Measurements from ENCODE around the gene PKP1. TPM values are rescaled to one million over a fixed set of nuclear protein-coding genes. Genes with fewer than 3 reads are reported as not detected.

PKP1 gene
- total and polyA plus RNA-seq, 4 donors = 0.08 to 0.39 (median 0.21) TPM

DNA sequence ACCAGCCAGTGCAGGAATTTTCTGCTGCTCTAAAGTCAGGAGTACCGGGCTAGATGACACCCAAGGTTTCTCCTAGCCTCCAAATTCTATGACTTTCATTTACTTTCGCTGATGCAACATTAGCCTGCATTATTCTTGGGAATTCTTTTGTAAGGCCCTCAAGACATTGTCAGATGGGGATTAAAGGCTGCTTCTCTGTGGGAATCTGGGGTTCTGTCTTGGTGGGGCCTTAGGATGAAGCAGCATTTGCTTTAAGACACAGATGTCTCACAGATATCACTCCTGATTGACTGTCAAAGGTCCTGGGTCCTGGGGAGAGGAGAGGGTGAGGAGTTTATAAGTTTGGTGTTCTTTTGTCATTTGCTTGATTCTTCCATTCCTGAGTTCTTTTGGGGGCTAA is 11.6 kb downstream of the PKP1 start:
- Histone ChIP-seq H3K36me3 (ENCODE audit: control insufficient read depth in 1 of 2, insufficient read depth in 2 of 2, low read length in 1 of 2) (no peaks in the 10 kb centered on the region), H3K4me1 (ENCODE audit: control insufficient read depth in 1 of 2, insufficient read depth in 2 of 2, low read length in 2 of 2) (no peaks in the 10 kb centered on the region), H3K4me3 (ENCODE audit: low read length in 2 of 2) (no peak overlapping the region), H3K9me3 (ENCODE audit: control insufficient read depth, low read length) (no peaks in the 10 kb centered on the region), H3K27ac (ENCODE audit: low read depth in 1 of 2, low read length in 2 of 2) (no peak overlapping the region), H3K27me3 (ENCODE audit: control insufficient read depth in 1 of 2, insufficient read depth in 2 of 2, low read length in 1 of 2) (no peaks in the 10 kb centered on the region)
- DNase-seq (no peak), ATAC-seq (ENCODE audit: low FRiP score) (no peak)
- whole genome bisulfite sequencing, 2 donors = 85 to 88% methylated on average over 2 of the region's 2 CpGs
- intact Hi-C loops (cut with DNase I) = no loop called here

DNA sequence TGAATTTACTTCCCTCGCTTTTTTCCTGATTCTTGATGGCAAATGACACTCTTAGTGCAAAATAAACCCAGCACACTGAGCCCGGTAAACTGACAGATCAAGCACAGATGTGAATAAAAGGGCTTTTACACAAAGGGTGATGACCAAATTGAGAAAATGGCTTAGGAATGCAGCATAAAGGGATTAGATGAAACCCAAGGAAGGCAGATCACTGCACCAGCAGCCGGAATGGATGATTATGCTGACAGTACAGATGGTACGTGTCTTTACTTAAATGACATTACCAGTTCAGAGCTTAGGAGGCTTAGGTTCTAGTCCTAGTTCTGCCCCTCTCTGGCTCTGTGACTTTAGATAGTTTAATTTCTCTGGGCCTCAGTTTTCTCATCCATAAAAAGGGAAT is 12.0 kb downstream of the PKP1 start:
- WGBS, 2 donors = 83 to 92% methylated on average over 4 of the region's 4 CpGs
- intact Hi-C loops (cut with DNase I) = no loop called here
- Histone ChIP-seq H3K27me3 (ENCODE audit: control insufficient read depth in 1 of 2, insufficient read depth in 2 of 2, low read length in 1 of 2) (no peaks in the 10 kb centered on the region), H3K27ac (ENCODE audit: low read depth in 1 of 2, low read length in 2 of 2) (no peak overlapping the region), H3K4me3 (ENCODE audit: low read length in 2 of 2) (no peak overlapping the region), H3K36me3 (ENCODE audit: control insufficient read depth in 1 of 2, insufficient read depth in 2 of 2, low read length in 1 of 2) (no peaks in the 10 kb centered on the region), H3K9me3 (ENCODE audit: control insufficient read depth, low read length) (no peaks in the 10 kb centered on the region), H3K4me1 (ENCODE audit: control insufficient read depth in 1 of 2, insufficient read depth in 2 of 2, low read length in 2 of 2) (no peaks in the 10 kb centered on the region)
- DNase-seq (no peak), ATAC-seq (ENCODE audit: low FRiP score) (no peak)

DNA sequence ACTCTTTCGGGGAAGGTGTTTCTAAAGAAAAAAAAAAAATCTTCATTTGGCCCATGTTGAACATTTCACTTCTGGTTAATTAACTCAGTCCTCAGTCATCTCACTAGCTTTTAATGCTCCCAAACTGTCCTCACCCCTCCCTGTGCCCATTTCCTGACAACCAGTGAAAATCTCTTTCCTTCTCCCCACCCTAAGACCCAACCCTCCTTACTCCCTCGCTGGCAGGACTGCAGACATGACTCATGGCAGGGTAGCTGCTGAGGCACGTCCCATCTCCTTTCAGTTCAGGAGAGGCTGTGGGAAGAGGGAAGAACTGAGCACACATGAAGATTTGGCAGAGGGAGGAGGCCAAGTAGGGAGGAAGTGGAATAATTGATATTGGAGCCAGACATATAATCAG is 12.6 kb downstream of the PKP1 start:
- Histone ChIP-seq H3K9me3 (ENCODE audit: control insufficient read depth, low read length) (no peaks in the 10 kb centered on the region), H3K27ac (ENCODE audit: low read depth in 1 of 2, low read length in 2 of 2) (no peak overlapping the region), H3K4me3 (ENCODE audit: low read length in 2 of 2) (no peak overlapping the region), H3K36me3 (ENCODE audit: control insufficient read depth in 1 of 2, insufficient read depth in 2 of 2, low read length in 1 of 2) (no peaks in the 10 kb centered on the region), H3K4me1 (ENCODE audit: control insufficient read depth in 1 of 2, insufficient read depth in 2 of 2, low read length in 2 of 2) (no peaks in the 10 kb centered on the region), H3K27me3 (ENCODE audit: control insufficient read depth in 1 of 2, insufficient read depth in 2 of 2, low read length in 1 of 2) (no peaks in the 10 kb centered on the region)
- 45 to 70% methylated on average over 3 of the region's 3 CpGs for WGBS, 2 donors
- intact Hi-C loops (cut with DNase I) = no loop called here
- DNase-seq (no peak), ATAC-seq (ENCODE audit: low FRiP score) (no peak)

DNA sequence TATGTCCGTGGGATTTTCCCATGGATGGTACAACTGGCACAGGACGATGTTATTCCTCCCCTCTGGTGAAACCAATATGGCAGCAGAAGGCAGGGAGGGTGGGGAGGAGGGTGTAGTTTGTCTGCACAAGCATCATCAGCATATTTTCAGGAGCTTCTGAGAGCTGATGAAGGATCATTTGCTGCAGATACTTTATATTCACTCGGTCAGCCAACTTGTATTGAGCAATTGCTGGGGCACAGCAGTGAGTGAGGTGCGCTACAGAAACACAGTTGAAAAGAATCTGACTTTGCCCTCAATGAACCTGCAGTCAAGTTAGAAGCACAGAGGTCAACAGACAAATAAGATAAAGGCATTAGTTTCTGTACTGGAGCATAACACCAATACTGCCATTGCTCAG is 13.0 kb downstream of the PKP1 start:
- 88 to 93% methylated on average over 4 of the region's 4 CpGs for WGBS, 2 donors
- H3K9me3 ChIP-seq (ENCODE audit: control insufficient read depth, low read length) = no peaks in the 10 kb centered on the region
- no peaks in the 10 kb centered on the region for H3K36me3 ChIP-seq (ENCODE audit: control insufficient read depth in 1 of 2, insufficient read depth in 2 of 2, low read length in 1 of 2)
- H3K27me3 ChIP-seq (ENCODE audit: control insufficient read depth in 1 of 2, insufficient read depth in 2 of 2, low read length in 1 of 2) = no peaks in the 10 kb centered on the region
- intact Hi-C loops (cut with DNase I) = no loop called here
- no peak overlapping the region for H3K4me3 ChIP-seq (ENCODE audit: low read length in 2 of 2)
- H3K27ac ChIP-seq (ENCODE audit: low read depth in 1 of 2, low read length in 2 of 2) = no peak overlapping the region
- DNase-seq (no peak), ATAC-seq (ENCODE audit: low FRiP score) (no peak)
- H3K4me1 ChIP-seq (ENCODE audit: control insufficient read depth in 1 of 2, insufficient read depth in 2 of 2, low read length in 2 of 2) = no peaks in the 10 kb centered on the region

DNA sequence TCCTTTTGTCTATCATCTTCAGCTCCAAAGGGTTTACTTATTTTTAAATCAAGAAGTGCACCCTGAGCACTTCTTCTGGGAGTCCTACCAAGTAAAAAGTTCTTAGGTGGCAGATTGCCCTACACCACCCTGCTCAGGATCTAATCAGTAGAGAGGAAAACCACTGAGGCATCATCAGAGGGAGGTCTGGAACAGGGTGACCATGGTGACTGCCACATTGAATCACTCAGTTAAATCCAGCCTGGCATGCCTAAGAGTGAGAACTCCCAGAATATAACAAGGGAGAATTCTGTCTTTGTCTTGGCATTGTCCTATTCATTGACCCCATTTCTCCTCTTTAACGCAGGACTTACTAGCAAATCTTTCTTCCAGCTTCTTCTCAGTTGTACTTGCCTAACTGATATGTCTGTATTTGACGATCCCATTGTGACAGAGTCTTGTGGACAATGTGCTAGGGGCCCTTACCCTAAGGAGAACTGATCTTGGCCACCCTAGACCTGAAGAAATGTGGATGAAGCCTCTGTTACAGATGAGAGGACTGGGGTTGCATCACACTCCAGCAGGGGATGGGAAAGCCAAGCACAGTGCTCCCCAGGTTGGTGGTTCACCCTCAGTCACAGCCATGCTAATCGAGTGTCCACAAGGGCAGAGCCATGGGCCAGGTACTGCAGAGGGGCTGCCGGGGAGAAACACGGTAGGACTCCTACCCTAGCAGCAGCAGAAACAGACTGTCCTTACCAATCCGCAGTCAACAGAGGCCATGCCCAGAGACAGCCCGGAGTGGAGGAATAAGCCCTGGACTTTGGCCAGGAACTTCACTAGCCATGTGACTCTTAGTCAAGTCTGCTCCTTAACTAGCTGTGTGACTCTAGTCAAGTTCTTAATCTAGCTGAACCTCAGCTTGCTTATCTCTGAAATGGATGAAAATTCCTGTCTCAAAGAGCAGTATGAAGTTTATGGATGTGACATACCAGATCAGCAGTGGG is 15.4 kb downstream of the PKP1 start:
- H3K4me3 ChIP-seq (ENCODE audit: low read length in 2 of 2) = no peak overlapping the region
- no peaks in the 10 kb centered on the region for H3K27me3 ChIP-seq (ENCODE audit: control insufficient read depth in 1 of 2, insufficient read depth in 2 of 2, low read length in 1 of 2)
- no peaks in the 10 kb centered on the region for H3K36me3 ChIP-seq (ENCODE audit: control insufficient read depth in 1 of 2, insufficient read depth in 2 of 2, low read length in 1 of 2)
- WGBS, 2 donors = 83 to 84% methylated on average over 7 of the region's 7 CpGs
- intact Hi-C loops (cut with DNase I) = no loop called here
- H3K4me1 ChIP-seq (ENCODE audit: control insufficient read depth in 1 of 2, insufficient read depth in 2 of 2, low read length in 2 of 2) = no peaks in the 10 kb centered on the region
- ATAC-seq (ENCODE audit: low FRiP score) (no peak), DNase-seq (peak in 1 of 2 donors; percentile 21)
- H3K27ac ChIP-seq (ENCODE audit: low read depth in 1 of 2, low read length in 2 of 2) = no peak overlapping the region
- H3K9me3 ChIP-seq (ENCODE audit: control insufficient read depth, low read length) = no peaks in the 10 kb centered on the region

DNA sequence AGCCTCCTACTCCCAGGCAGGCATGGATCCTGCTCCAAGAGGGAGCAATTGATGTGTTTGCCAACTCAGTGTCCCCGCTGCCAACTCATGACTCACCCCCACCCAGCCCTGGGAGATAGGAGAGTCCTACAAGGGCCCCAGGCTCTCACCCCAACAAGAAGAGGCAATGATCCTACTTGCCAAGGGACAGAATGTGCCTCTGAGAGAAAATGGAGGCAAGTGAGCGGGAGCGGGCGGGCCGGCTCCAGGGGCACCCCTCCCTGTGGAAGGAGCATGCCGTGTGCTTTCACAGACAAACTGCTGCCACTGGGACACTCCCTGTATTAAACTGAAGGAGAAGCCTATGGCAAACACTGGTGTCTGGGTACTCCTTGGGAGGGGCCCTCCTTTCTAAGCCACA is 16.7 kb downstream of the PKP1 start:
- 73 to 84% methylated on average over 6 of the region's 6 CpGs for WGBS, 2 donors
- intact Hi-C loops (cut with DNase I) = no loop called here
- no peaks in the 10 kb centered on the region for H3K27me3 ChIP-seq (ENCODE audit: control insufficient read depth in 1 of 2, insufficient read depth in 2 of 2, low read length in 1 of 2)
- H3K9me3 ChIP-seq (ENCODE audit: control insufficient read depth, low read length) = no peaks in the 10 kb centered on the region
- no peaks in the 10 kb centered on the region for H3K4me1 ChIP-seq (ENCODE audit: control insufficient read depth in 1 of 2, insufficient read depth in 2 of 2, low read length in 2 of 2)
- H3K27ac ChIP-seq (ENCODE audit: low read depth in 1 of 2, low read length in 2 of 2) = no peak overlapping the region
- H3K4me3 ChIP-seq (ENCODE audit: low read length in 2 of 2) = no peak overlapping the region
- ATAC-seq (ENCODE audit: low FRiP score) = no peak
- DNase-seq = no peak
- no peaks in the 10 kb centered on the region for H3K36me3 ChIP-seq (ENCODE audit: control insufficient read depth in 1 of 2, insufficient read depth in 2 of 2, low read length in 1 of 2)

DNA sequence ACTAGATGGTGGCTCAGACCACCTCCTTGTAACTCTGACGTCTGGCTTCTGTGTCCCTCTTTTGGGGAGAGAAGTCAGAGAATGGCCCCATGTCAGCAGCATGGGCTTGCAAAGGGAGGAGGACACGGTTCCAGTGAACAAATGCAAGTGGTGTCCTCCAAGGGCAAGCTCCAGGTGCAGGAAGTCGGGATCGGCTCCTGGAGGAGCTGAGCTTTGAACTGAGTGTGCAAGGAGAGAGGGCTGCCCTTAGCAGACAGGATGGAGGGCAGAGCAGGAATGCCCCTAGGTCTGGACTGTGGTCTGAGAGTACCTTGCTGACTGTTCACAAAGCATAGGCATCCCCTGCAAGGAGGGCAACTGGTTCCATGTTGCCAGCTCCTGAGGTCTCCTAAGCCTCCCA is 17.3 kb downstream of the PKP1 start:
- 72 to 91% methylated on average over 4 of the region's 4 CpGs for WGBS, 2 donors
- Histone ChIP-seq H3K4me1 (ENCODE audit: control insufficient read depth in 1 of 2, insufficient read depth in 2 of 2, low read length in 2 of 2) (no peaks in the 10 kb centered on the region), H3K27me3 (ENCODE audit: control insufficient read depth in 1 of 2, insufficient read depth in 2 of 2, low read length in 1 of 2) (no peaks in the 10 kb centered on the region), H3K27ac (ENCODE audit: low read depth in 1 of 2, low read length in 2 of 2) (no peak overlapping the region), H3K36me3 (ENCODE audit: control insufficient read depth in 1 of 2, insufficient read depth in 2 of 2, low read length in 1 of 2) (no peaks in the 10 kb centered on the region), H3K4me3 (ENCODE audit: low read length in 2 of 2) (no peak overlapping the region), H3K9me3 (ENCODE audit: control insufficient read depth, low read length) (no peaks in the 10 kb centered on the region)
- peak in 1 of 2 donors; percentile 12 for DNase-seq
- ATAC-seq (ENCODE audit: low FRiP score) = no peak
- intact Hi-C loops (cut with DNase I) = no loop called here

DNA sequence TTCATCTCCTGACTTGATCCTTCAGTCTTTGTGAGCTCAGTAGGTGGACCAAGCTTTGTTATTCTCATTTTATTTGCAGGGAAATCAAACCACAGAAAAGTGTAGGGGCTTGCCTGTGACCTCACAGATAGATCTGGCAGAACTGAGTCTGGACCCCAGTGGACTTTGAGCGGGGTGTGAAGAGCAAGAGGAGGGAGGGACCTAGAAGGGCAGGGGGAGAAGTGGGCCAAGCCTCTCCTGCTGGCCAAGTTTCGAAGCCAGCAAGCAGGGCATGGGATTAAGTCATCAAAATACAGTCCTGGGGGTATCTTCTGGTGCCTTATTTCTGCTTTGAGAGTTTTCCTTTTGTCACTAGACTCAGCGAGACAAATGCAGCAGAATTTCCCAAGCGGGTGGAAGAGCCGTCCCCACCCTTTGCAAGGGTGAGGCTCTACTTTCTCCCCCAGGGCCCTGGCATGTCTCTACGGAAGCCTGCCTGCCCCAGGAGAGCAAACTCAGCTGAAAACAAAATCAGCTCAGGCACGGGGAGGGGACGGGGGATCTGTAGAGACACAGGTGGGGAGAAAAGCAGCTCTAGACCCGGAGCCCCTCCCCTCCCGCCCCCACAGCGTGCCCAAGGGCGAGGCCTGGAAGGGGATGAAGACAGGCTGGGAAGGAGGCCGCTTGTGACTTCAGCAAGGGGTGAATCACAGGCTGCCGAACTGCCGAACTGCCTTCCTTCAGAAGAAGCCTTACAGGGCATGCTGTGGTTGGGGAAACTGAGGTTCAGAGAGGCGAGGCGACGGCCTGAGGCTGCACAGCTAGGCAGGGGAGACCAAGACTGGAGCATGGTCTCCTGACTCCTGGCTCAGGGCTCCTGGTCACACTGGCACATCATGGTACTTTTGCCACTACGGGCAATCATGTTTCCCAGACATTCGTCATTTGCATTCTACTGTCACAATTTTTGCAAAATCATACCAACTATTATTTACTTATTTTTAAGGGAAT is 19.2 kb downstream of the PKP1 start:
- WGBS, 2 donors = 80 to 81% methylated on average over 20 of the region's 20 CpGs
- intact Hi-C loops (cut with DNase I) = no loop called here
- no peak for ATAC-seq (ENCODE audit: low FRiP score)
- Histone ChIP-seq H3K27ac (ENCODE audit: low read depth in 1 of 2, low read length in 2 of 2) (no peak overlapping the region), H3K4me3 (ENCODE audit: low read length in 2 of 2) (no peak overlapping the region), H3K9me3 (ENCODE audit: control insufficient read depth, low read length) (no peaks in the 10 kb centered on the region), H3K27me3 (ENCODE audit: control insufficient read depth in 1 of 2, insufficient read depth in 2 of 2, low read length in 1 of 2) (no peaks in the 10 kb centered on the region), H3K36me3 (ENCODE audit: control insufficient read depth in 1 of 2, insufficient read depth in 2 of 2, low read length in 1 of 2) (no peaks in the 10 kb centered on the region), H3K4me1 (ENCODE audit: control insufficient read depth in 1 of 2, insufficient read depth in 2 of 2, low read length in 2 of 2) (no peaks in the 10 kb centered on the region)
- peak in 1 of 2 donors; percentile 56 for DNase-seq
